HG03520 (cell line): Measurements from ENCODE around the gene PITPNM3.

Experiments used
- ATAC-seq: cut with Tn5 transposase; IDR thresholded peaks from one replicate; pipeline ENCODE4 v1.9.1; 2021; ENCODE audit warnings: mild to moderate bottlenecking, moderate library complexity; ENCODE audit not compliant: unreplicated experiment

Gene PITPNM3

GRCh38 chr17:6502871-6503509, 53.4 kb downstream of the PITPNM3 start:
- ATAC-seq = no peak

- no peak for ATAC-seq
Measured at GRCh38 chr17:6502142-6502541, 54.2 kb downstream of the PITPNM3 start.

GRCh38 chr17:6501359-6501758, 55.0 kb downstream of the PITPNM3 start:
- ATAC-seq = no peak

- ATAC-seq = no peak
Measured at GRCh38 chr17:6498901-6499540, 57.3 kb downstream of the PITPNM3 start.

GRCh38 chr17:6498356-6498755, 58.0 kb downstream of the PITPNM3 start:
- no peak for ATAC-seq

- no peak for ATAC-seq
Measured at GRCh38 chr17:6497496-6498221, 58.7 kb downstream of the PITPNM3 start.

GRCh38 chr17:6496640-6497441, 59.5 kb downstream of the PITPNM3 start:
- ATAC-seq = no peak

GRCh38 chr17:6496116-6496481, 60.3 kb downstream of the PITPNM3 start:
- no peak for ATAC-seq

- ATAC-seq = no peak
Measured at GRCh38 chr17:6495450-6496115, 60.8 kb downstream of the PITPNM3 start.

GRCh38 chr17:6494239-6494941, 62.0 kb downstream of the PITPNM3 start:
- ATAC-seq = no peak

GRCh38 chr17:6492892-6493674, 63.3 kb downstream of the PITPNM3 start:
- no peak for ATAC-seq

- ATAC-seq = no peak
Measured at GRCh38 chr17:6491071-6491700, 65.2 kb downstream of the PITPNM3 start.

- no peak for ATAC-seq
Measured at GRCh38 chr17:6489016-6489550, 67.3 kb downstream of the PITPNM3 start.

GRCh38 chr17:6488008-6488539, 68.3 kb downstream of the PITPNM3 start:
- no peak for ATAC-seq

- ATAC-seq = no peak
Measured at GRCh38 chr17:6487251-6488007, 68.9 kb downstream of the PITPNM3 start.

GRCh38 chr17:6485646-6486412, 70.5 kb downstream of the PITPNM3 start:
- no peak for ATAC-seq

- no peak for ATAC-seq
Measured at GRCh38 chr17:6483507-6483906, 72.8 kb downstream of the PITPNM3 start.
